K562 (cell line): Measurements from ENCODE around the gene PRR14. TPM values are rescaled to one million over a fixed set of nuclear protein-coding genes. Genes with fewer than 3 reads are reported as not detected.

Experiments
- ATAC-seq: fragments of 200-7000 bp; cut with Tn5 transposase; 3 replicates; pipeline ENCODE4 v1.9.1; 2020; ENCODE audit warnings: moderate library complexity
- BruUV-seq: library from RNA; stranded (reverse); fragments of 400-500 nt; replicated peaks from 2 replicates; lab custom pipeline; 2021; lab: Mats Ljungman, UMichigan
- CTCF ChIA-PET: fragments of 300-600 bp; formaldehyde crosslinking; extraction: SDS; loops from one replicate; lab custom pipeline; 2021; ENCODE audit warnings: low intra/inter-chr PET ratio; lab: Yijun Ruan, JAX
- POLR2A ChIA-PET: fragments of 300-600, 350-650 bp; sonication (Branson Sonifier 250); formaldehyde crosslinking; extraction: SDS; loops from one replicate; lab custom pipeline; 2021; ENCODE audit warnings: antibody characterized with exemption, inconsistent platforms; lab: Yijun Ruan, JAX
- DNase-seq, 4 experiments: peaks; one replicate each; pipeline versions ENCODE4 v3.0.0 to v3.0.0-alpha.2; 2011 to 2018; ENCODE audit warnings: low spot score in 3 of 4, mixed read lengths in 3 of 4; ENCODE audit errors: extremely low read depth in 1 of 4
- FAIRE-seq: peaks from 2 replicates; lab custom pipeline; 2011; peaks lifted over from hg19 to GRCh38; lab: Jason Lieb, UNC
- H2AFZ ChIP-seq: 2 replicates; pipeline ENCODE4 v1.6.0; 2011; ENCODE audit warnings: low read depth, low read length, control low read depth, inconsistent platforms
- H3K27ac ChIP-seq: fragments of 200-600 bp; 3 replicates; pipeline ENCODE4 v1.8.0; 2011; ENCODE audit warnings: low read depth, mild to moderate bottlenecking, control low read depth, inconsistent platforms, low read length, moderate library complexity, mixed read lengths; ENCODE audit errors: extremely low read depth
- H3K27me3 ChIP-seq, 2 experiments: fragments of 300-600 bp in 1 of 2; 2 replicates in 1 of 2; 3 replicates in 1 of 2; pipeline versions ENCODE4 v1.6.0 to v1.8.0; 2011; ENCODE audit warnings: inconsistent platforms in 2 of 2, low read length in 2 of 2, mild to moderate bottlenecking in 1 of 2, mixed read lengths in 1 of 2, moderate library complexity in 1 of 2; ENCODE audit not compliant: control insufficient read depth in 2 of 2, insufficient read depth in 2 of 2
- H3K36me3 ChIP-seq: fragments of 300-600 bp; 3 replicates; pipeline ENCODE4 v1.8.0; 2011; ENCODE audit warnings: mild to moderate bottlenecking, low read length, inconsistent platforms; ENCODE audit not compliant: control insufficient read depth, insufficient read depth
- H3K4me1 ChIP-seq, 2 experiments: fragments of 200-600 bp in 1 of 2; replicated peaks in 1 of 2; 2 replicates in 1 of 2; 3 replicates in 1 of 2; pipeline versions ENCODE4 v1.5.1 to v1.8.0; 2011; ENCODE audit warnings: inconsistent platforms in 2 of 2, low read length in 2 of 2, mild to moderate bottlenecking in 1 of 2, mixed read lengths in 1 of 2, moderate library complexity in 1 of 2; ENCODE audit not compliant: control insufficient read depth in 2 of 2, insufficient read depth in 2 of 2
- H3K4me2 ChIP-seq: 2 replicates; pipeline ENCODE4 v1.6.1; 2011; ENCODE audit warnings: low read length, control low read depth, inconsistent platforms, mixed read lengths; ENCODE audit not compliant: insufficient read depth
- H3K4me3 ChIP-seq: fragments of 200-600 bp; sonication (generic), shearing (Covaris generic); 2 replicates; pipeline ENCODE4 v1.5.1; 2016; ENCODE audit warnings: control low read depth, inconsistent platforms
- H3K79me2 ChIP-seq: fragments of 200-600 bp; 3 replicates; pipeline ENCODE4 v1.8.0; 2011; ENCODE audit warnings: low read length, inconsistent platforms; ENCODE audit not compliant: control insufficient read depth, insufficient read depth
- H3K9ac ChIP-seq, 2 experiments: 2 replicates each; pipeline versions ENCODE4 v1.6.0 to v1.6.1; 2011; ENCODE audit warnings: low read depth in 2 of 2, low read length in 2 of 2, control low read depth in 1 of 2, inconsistent platforms in 1 of 2, mild to moderate bottlenecking in 1 of 2, mixed read lengths in 1 of 2; ENCODE audit not compliant: insufficient read depth in 1 of 2
- H3K9me1 ChIP-seq: one replicate; pipeline ENCODE4 v1.6.0; 2011; ENCODE audit warnings: inconsistent platforms, mild to moderate bottlenecking, low read length, moderate library complexity; ENCODE audit not compliant: control insufficient read depth, insufficient read depth
- H3K9me3 ChIP-seq: replicated peaks from 2 replicates; pipeline ENCODE4 v1.5.1; 2011; ENCODE audit warnings: low read depth, low read length, inconsistent platforms; ENCODE audit not compliant: control insufficient read depth, insufficient read depth
- H4K20me1 ChIP-seq: replicated peaks from 2 replicates; pipeline ENCODE4 v1.6.1; 2011; ENCODE audit warnings: low read length, inconsistent platforms, mixed read lengths; ENCODE audit not compliant: control insufficient read depth, insufficient read depth
- FOS ChIP-seq: IDR thresholded peaks from 3 replicates; pipeline ENCODE4 v1.6.1; 2011; ENCODE audit not compliant: insufficient read length; ENCODE audit errors: extremely low read depth
- FOSL1 ChIP-seq: fragments of 200-800 bp; sonication (Bioruptor generic); conservative IDR thresholded peaks from 2 replicates; pipeline ENCODE4 v1.6.1; 2016; ENCODE audit warnings: missing genetic modification characterization, missing compliant biosample characterization
- HDAC3 ChIP-seq: fragments of 450-650 bp; IDR thresholded peaks from 2 replicates; pipeline ENCODE4 v1.6.1; 2018; ENCODE audit warnings: borderline replicate concordance, mild to moderate bottlenecking, moderate library complexity; ENCODE audit not compliant: partially characterized antibody
- MECOM ChIP-seq: fragments of 250-450 bp; sonication (Bioruptor Pico); IDR thresholded peaks from 2 replicates; pipeline ENCODE4 v1.8.0; 2022; ENCODE audit warnings: inconsistent platforms
- MYNN ChIP-seq, 2 experiments: sonication (generic); formaldehyde crosslinking in 1 of 2; IDR thresholded peaks; 2 replicates each; pipeline versions ENCODE4 v1.5.0 to v1.6.1; 2016 to 2020; ENCODE audit warnings: antibody characterized with exemption in 1 of 2, missing genetic modification reagents in 1 of 2
- NCOA1 ChIP-seq: fragments of 450-650 bp; IDR thresholded peaks from 2 replicates; pipeline ENCODE4 v1.6.1; 2016; ENCODE audit warnings: low read depth
- NFATC3 ChIP-seq: fragments of 450-650 bp; IDR thresholded peaks from 2 replicates; pipeline ENCODE4 v1.6.1; 2017; ENCODE audit warnings: mild to moderate bottlenecking
- POLR2AphosphoS2 ChIP-seq: IDR thresholded peaks from 2 replicates; pipeline ENCODE4 v1.6.1; 2012; ENCODE audit warnings: low read length, improper control_type of control experiment
- RAD21 ChIP-seq, 2 experiments: fragments of 250-450 bp in 1 of 2; fragments of 450-650 bp in 1 of 2; sonication (Bioruptor Pico) in 1 of 2; formaldehyde crosslinking in 1 of 2; IDR thresholded peaks in 1 of 2; conservative IDR thresholded peaks in 1 of 2; 2 replicates each; pipeline versions ENCODE4 v1.4.0 to v1.8.0; 2020 to 2022; ENCODE audit warnings: mild to moderate bottlenecking in 2 of 2, moderate library complexity in 1 of 2
- RBM34 ChIP-seq: fragments of 200-400 bp; formaldehyde crosslinking; IDR thresholded peaks from 2 replicates; pipeline ENCODE4 v1.6.1; 2018; ENCODE audit warnings: low read length, borderline replicate concordance; ENCODE audit not compliant: insufficient read depth
- SAFB ChIP-seq: fragments of 200-400 bp; formaldehyde crosslinking; IDR thresholded peaks from 2 replicates; pipeline ENCODE4 v1.6.1; 2017; ENCODE audit warnings: low read depth, low read length, borderline replicate concordance
- SRSF9 ChIP-seq: fragments of 200-400 bp; formaldehyde crosslinking; IDR thresholded peaks from 2 replicates; pipeline ENCODE4 v1.6.1; 2017; ENCODE audit warnings: low read depth, low read length, borderline replicate concordance
- WHSC1 ChIP-seq: IDR thresholded peaks from one replicate; pipeline ENCODE4 v1.6.1; 2012; ENCODE audit warnings: low read length, control low read depth, inconsistent platforms
- ZNF551 ChIP-seq: fragments of 250-450 bp; sonication (Bioruptor Pico); IDR thresholded peaks from 2 replicates; pipeline ENCODE4 v1.5.0; 2021; ENCODE audit warnings: mild to moderate bottlenecking, moderate library complexity
- ZNF778 ChIP-seq: fragments of 450-650 bp; formaldehyde crosslinking; IDR thresholded peaks from 2 replicates; pipeline ENCODE4 v1.4.0; 2020; ENCODE audit warnings: mild to moderate bottlenecking, moderate library complexity
- WGBS: fragments of 100-300 bp; shearing (Covaris generic); methylation state at CpG from one replicate; pipeline ENCODE4 v1.1.6; 2016; ENCODE audit warnings: low coverage, mixed read lengths; ENCODE audit not compliant: insufficient coverage; ENCODE audit errors: missing lambda C conversion rate; 5-methylcytosine and 5-hydroxymethylcytosine counted together
- in situ Hi-C: fragments of 300-500 bp; cut with MboI; formaldehyde crosslinking; loops from 4 replicates; pipeline ENCODE4 v1.15.0; 2018; ENCODE audit warnings: inconsistent platforms, mixed read lengths
- intact Hi-C: fragments of 100-400 bp; cut with micrococcal nuclease; formaldehyde crosslinking; loops from 2 replicates; pipeline ENCODE4 v1.14.2; 2022
- polyA plus RNA-seq, 8 experiments: library from polyadenylated mRNA; depleted of rRNA in 4 of 8; stranded (reverse) in 5 of 8; unstranded in 3 of 8; fragments of >200 nt; fragmentation: Nextera tagmentation in 2 of 8; fragmentation: Illumina TruSeq in 1 of 8; extraction: Ambion mirVana in 2 of 8; extraction: Trizol in 1 of 8; gene quantifications; 2 replicates each; pipeline versions ENCODE4 v1.2.1 to v1.2.3, GENCODE V29; 2011 to 2014; ENCODE audit warnings: inconsistent platforms in 1 of 8, missing spikeins in 1 of 8
- total RNA-seq, 7 experiments: library from RNA; depleted of rRNA in 6 of 7; stranded (reverse); fragments of >200 nt in 6 of 7; fragmentation: Illumina TruSeq in 2 of 7; extraction: Trizol in 2 of 7; gene quantifications; 2 replicates each; pipeline versions ENCODE4 v1.2.1 to v1.2.3, GENCODE V29; 2011 to 2021; ENCODE audit warnings: low replicate concordance in 1 of 7

The PRR14 gene
- total and polyA plus RNA-seq, 9 of the 15 experiments (the other 6 are each of a cell fraction or from before 2014, with no cell fraction given): 2.2 to 63.1 (median 11.5) TPM

- H4K20me1 ChIP-seq: no peaks in the 10 kb centered on the region
- BruUV-seq: no TSS peak
- H3K9me1 ChIP-seq: no peaks in the 10 kb centered on the region
- no peak overlapping the region for H3K27ac ChIP-seq
- H3K4me2 ChIP-seq: no peak overlapping the region
- no peaks in the 10 kb centered on the region for H3K27me3 ChIP-seq
- no peaks in the 10 kb centered on the region for H3K36me3 ChIP-seq
- H3K9ac ChIP-seq: no peak overlapping the region
- ChIA-PET CTCF (no interaction called here), POLR2A (interaction anchor here (0.7 kb wide), 1 partner anchor 558 kb away, joined by 3 read pairs; no protein-coding TSS in a partner anchor)
- no peak overlapping the region for H3K4me3 ChIP-seq
- ATAC-seq: no peak
- in situ Hi-C loops: no loop called here
- intact Hi-C loops: no loop called here
- no peak for DNase-seq
- H2AFZ ChIP-seq: 0 out of 2 replicates have a peak overlapping the region, but pooled peaks have one; percentile 26
- FAIRE-seq: no peak
- 51% methylated on average over 4 of the region's 4 CpGs for WGBS
- TF ChIP-seq POLR2AphosphoS2: no peak
- H3K4me1 ChIP-seq: peaks cover 6 to 9% of the 10 kb centered on the region in 2 experiments
- H3K9me3 ChIP-seq: peaks cover 17% of the 10 kb centered on the region
- H3K79me2 ChIP-seq: no peaks in the 10 kb centered on the region
Measured at GRCh38 chr16:30619202-30619601, 31.6 kb upstream of the PRR14 start.

DNA sequence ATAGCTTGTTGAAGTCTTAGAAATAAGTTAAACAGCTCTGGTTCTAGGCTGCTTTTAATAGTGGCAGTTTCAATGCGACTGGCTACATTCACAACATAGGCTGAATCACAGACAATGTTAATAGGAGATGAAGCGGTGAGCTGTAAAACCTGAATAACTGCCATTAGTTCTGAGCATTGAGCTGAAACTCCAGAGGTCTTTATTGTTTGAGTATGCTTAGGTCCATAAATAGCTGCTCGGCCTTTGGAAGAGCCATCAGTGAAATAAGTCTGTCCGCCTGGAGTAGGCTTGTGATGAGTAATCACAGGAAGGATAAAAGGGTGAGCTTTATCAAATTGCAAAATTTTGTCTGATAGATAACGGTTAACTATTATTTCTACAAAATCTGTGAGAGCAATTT, 31.1 kb upstream of the PRR14 start:
- no peaks in the 10 kb centered on the region for H3K27me3 ChIP-seq
- no peak for DNase-seq
- no peak overlapping the region for H3K27ac ChIP-seq
- no peaks in the 10 kb centered on the region for H3K9me1 ChIP-seq
- FAIRE-seq: no peak
- peaks cover 18% of the 10 kb centered on the region for H3K9me3 ChIP-seq
- H3K4me2 ChIP-seq: no peak overlapping the region
- in situ Hi-C loops: loop anchor here (10.0 kb wide), 1 partner anchor 185 kb away; the partner anchor contains the start of gene DCTPP1
- intact Hi-C loops: no loop called here
- ChIA-PET POLR2A (interaction anchor here (0.6 to 0.7 kb wide), 3 partner anchors 74 to 558 kb away, joined by 3 read pairs; no protein-coding TSS in a partner anchor), CTCF (no interaction called here)
- no peaks in the 10 kb centered on the region for H3K79me2 ChIP-seq
- no peak overlapping the region for H2AFZ ChIP-seq
- WGBS: 57% methylated on average over 5 of the region's 5 CpGs
- ATAC-seq: no peak
- H3K36me3 ChIP-seq: no peaks in the 10 kb centered on the region
- H4K20me1 ChIP-seq: no peaks in the 10 kb centered on the region
- TF ChIP-seq RAD21 (CRISPR knock-in tag; conservative IDR thresholded peaks at IDR 0.05 in 1 of 2, IDR thresholded peaks at IDR 0.05 in 1 of 2) (no peak), ZNF551 (CRISPR knock-in tag) (no peak), SRSF9 (no peak), RBM34 (no peak), ZNF778 (no peak), WHSC1 (no peak), HDAC3 (no peak), SAFB (no peak), NFATC3 (no peak), FOSL1 (tag) (no peak), MECOM (CRISPR knock-in tag) (no peak), MYNN (IDR thresholded peaks at IDR 0.05) (no peak), MYNN (CRISPR knock-in tag; IDR thresholded peaks at IDR 0.05) (no peak), FOS (no peak), NCOA1 (no peak)
- peaks cover 9% of the 10 kb centered on the region in 2 experiments; a peak in 4 of 5 replicates for H3K4me1 ChIP-seq
- H3K9ac ChIP-seq: no peak overlapping the region
- no peak overlapping the region for H3K4me3 ChIP-seq
- BruUV-seq: no TSS peak
